GM10847 (cell line): ENCODE measurements around the gene NIPAL3.

Experiments used
- POLR2A ChIP-seq: IDR thresholded peaks from 2 replicates; pipeline ENCODE4 v1.6.1; 2011; ENCODE audit not compliant: insufficient read length; ENCODE audit errors: extremely low read depth

NIPAL3 gene

GRCh38 chr1:24503059-24503751 is 87.6 kb downstream of the NIPAL3 start:
- no peak for TF ChIP-seq POLR2A

GRCh38 chr1:24503870-24504523 is 88.4 kb downstream of the NIPAL3 start:
- no peak for TF ChIP-seq POLR2A

GRCh38 chr1:24504560-24504959 is 89.0 kb downstream of the NIPAL3 start:
- no peak for TF ChIP-seq POLR2A

- TF ChIP-seq POLR2A: no peak
Observed at GRCh38 chr1:24505816-24506215, 90.2 kb downstream of the NIPAL3 start.

GRCh38 chr1:24506691-24507381 is 91.2 kb downstream of the NIPAL3 start:
- TF ChIP-seq POLR2A: no peak

GRCh38 chr1:24507405-24507804 is 91.8 kb downstream of the NIPAL3 start:
- TF ChIP-seq POLR2A: no peak

- no peak for TF ChIP-seq POLR2A
Observed at GRCh38 chr1:24508911-24509310, 93.3 kb downstream of the NIPAL3 start.

GRCh38 chr1:24513706-24514105 is 98.1 kb downstream of the NIPAL3 start:
- no peak for TF ChIP-seq POLR2A

GRCh38 chr1:24514946-24515345 is 99.3 kb downstream of the NIPAL3 start:
- no peak for TF ChIP-seq POLR2A

GRCh38 chr1:24516506-24516905 is 100.9 kb downstream of the NIPAL3 start:
- TF ChIP-seq POLR2A: no peak

- TF ChIP-seq POLR2A: no peak
Observed at GRCh38 chr1:24517898-24518297, 102.3 kb downstream of the NIPAL3 start.
